Liver (tissue), 9 donors: ENCODE measurements around the gene ATP7A. TPM values are rescaled to one million over a fixed set of nuclear protein-coding genes. Genes with fewer than 3 reads are reported as not detected.

Experiments used
- DNase-seq: peaks from one replicate; pipeline ENCODE4 v3.0.0-alpha.2; 2017; ENCODE audit warnings: low spot score
- H3K27ac ChIP-seq, 2 donors: one replicate each; pipeline ENCODE4 v1.7.0; 2013; ENCODE audit warnings: inconsistent platforms in 2 of 2, low read length in 2 of 2, control low read depth in 1 of 2, low read depth in 1 of 2, mild to moderate bottlenecking in 1 of 2
- H3K27me3 ChIP-seq, 4 donors: one replicate each; pipeline versions ENCODE4 v1.6.1 to v1.7.0; 2013; ENCODE audit warnings: low read length in 3 of 4, inconsistent platforms in 1 of 4, mild to moderate bottlenecking in 1 of 4, moderate library complexity in 1 of 4; ENCODE audit not compliant: control insufficient read depth in 4 of 4, insufficient read depth in 4 of 4
- H3K36me3 ChIP-seq, 4 donors: one replicate each; pipeline versions ENCODE4 v1.6.1 to v1.7.0; 2013; ENCODE audit warnings: low read length in 3 of 4, mild to moderate bottlenecking in 3 of 4, low read depth in 1 of 4, moderate library complexity in 1 of 4; ENCODE audit not compliant: control insufficient read depth in 4 of 4, insufficient read depth in 3 of 4
- H3K4me1 ChIP-seq, 4 donors: one replicate each; pipeline versions ENCODE4 v1.6.1 to v1.7.0; 2013; ENCODE audit warnings: low read length in 3 of 4, mild to moderate bottlenecking in 3 of 4, moderate library complexity in 1 of 4; ENCODE audit not compliant: control insufficient read depth in 4 of 4, insufficient read depth in 4 of 4
- H3K4me3 ChIP-seq, 3 donors: one replicate each; pipeline versions ENCODE4 v1.6.1 to v1.7.0; 2013; ENCODE audit warnings: low read length in 3 of 3, control low read depth in 1 of 3, low read depth in 1 of 3, mild to moderate bottlenecking in 1 of 3
- H3K9ac ChIP-seq, 2 donors: one replicate each; pipeline ENCODE4 v1.7.0; 2013; ENCODE audit warnings: low read length in 2 of 2, mild to moderate bottlenecking in 2 of 2, moderate library complexity in 2 of 2, control low read depth in 1 of 2, low read depth in 1 of 2
- H3K9me3 ChIP-seq, 4 donors: one replicate each; pipeline versions ENCODE4 v1.6.1 to v1.7.0; 2013; ENCODE audit warnings: low read length in 3 of 4; ENCODE audit not compliant: control insufficient read depth in 4 of 4
- CTCF ChIP-seq: fragments of 150-350 bp; IDR thresholded peaks from 2 replicates; pipeline ENCODE4 v1.5.1; 2017; ENCODE audit warnings: improper control_type of control experiment, low read depth, low read length; ENCODE audit not compliant: missing input control
- EGR1 ChIP-seq, 2 donors: IDR thresholded peaks; 2 replicates each; pipeline ENCODE4 v1.6.1; 2016 to 2018; ENCODE audit warnings: antibody characterized with exemption in 2 of 2, low read depth in 2 of 2
- FOXA2 ChIP-seq: IDR thresholded peaks from 2 replicates; pipeline ENCODE4 v1.6.1; 2016; ENCODE audit warnings: antibody characterized with exemption
- GABPA ChIP-seq, 2 donors: IDR thresholded peaks in 1 of 2; conservative IDR thresholded peaks in 1 of 2; 2 replicates each; pipeline ENCODE4 v1.6.1; 2016; ENCODE audit warnings: antibody characterized with exemption in 2 of 2, mild to moderate bottlenecking in 1 of 2, moderate library complexity in 1 of 2
- HNF4A ChIP-seq, 2 donors: conservative IDR thresholded peaks; 2 replicates each; pipeline ENCODE4 v1.6.1; 2016; ENCODE audit warnings: antibody characterized with exemption in 2 of 2, mild to moderate bottlenecking in 2 of 2
- HNF4G ChIP-seq: IDR thresholded peaks from 2 replicates; pipeline ENCODE4 v1.6.1; 2016; ENCODE audit warnings: antibody characterized with exemption
- JUND ChIP-seq, 2 donors: IDR thresholded peaks; 2 replicates each; pipeline ENCODE4 v1.6.1; 2016; ENCODE audit warnings: antibody characterized with exemption in 2 of 2
- MAX ChIP-seq: IDR thresholded peaks from 2 replicates; pipeline ENCODE4 v1.6.1; 2016; ENCODE audit warnings: antibody characterized with exemption
- SP1 ChIP-seq: IDR thresholded peaks from 2 replicates; pipeline ENCODE4 v1.6.1; 2018; ENCODE audit warnings: antibody characterized with exemption, mild to moderate bottlenecking
- YY1 ChIP-seq: IDR thresholded peaks from 2 replicates; pipeline ENCODE4 v1.6.1; 2016; ENCODE audit warnings: antibody characterized with exemption, mild to moderate bottlenecking
- WGBS: extraction: QIAGEN DNeasy Blood & Tissue Kit; methylation state at CpG from one replicate; pipeline ENCODE4 v1.1.7; 2013; 5-methylcytosine and 5-hydroxymethylcytosine counted together
- polyA plus RNA-seq, 2 donors: library from polyadenylated mRNA; stranded (reverse) in 1 of 2; unstranded in 1 of 2; fragments of 200-250 nt in 1 of 2; fragments of >200 nt in 1 of 2; fragmentation: Nextera tagmentation in 1 of 2; extraction: Ambion mirVana in 1 of 2; gene quantifications; one replicate each; pipeline versions ENCODE4 v1.2.1 to v1.2.3, GENCODE V29; 2013 to 2015
- total RNA-seq, 2 donors: library from RNA; depleted of rRNA; stranded (reverse); fragments of >200 nt; gene quantifications; one replicate each; pipeline ENCODE4 v1.2.3, GENCODE V29; 2014
- TF ChIP-seq, protein P1 (sequence below): IDR thresholded peaks from 2 replicates; pipeline ENCODE4 v1.6.1; 2016; ENCODE audit warnings: antibody characterized with exemption
- TF ChIP-seq, protein P2 (sequence below): IDR thresholded peaks from 2 replicates; pipeline ENCODE4 v1.6.1; 2016; ENCODE audit warnings: antibody characterized with exemption, mild to moderate bottlenecking
- donor health status: healthy.
- donor health status: healthy.
- donor health status: healthy.
- donor health status: healthy.
- donor health status: healthy.

The ATP7A gene
- total and polyA plus RNA-seq, 4 donors = 0.75 to 15.3 (median 3.0) TPM

- no peak for DNase-seq
- Histone ChIP-seq H3K4me3 (no peak overlapping the region), H3K27ac (no peak overlapping the region), H3K36me3 (no peaks in the 10 kb centered on the region), H3K4me1 (no peaks in the 10 kb centered on the region), H3K9ac (no peak overlapping the region), H3K27me3 (no peaks in the 10 kb centered on the region), H3K9me3 (no peaks in the 10 kb centered on the region)
- WGBS = 87% methylated on average over 1 of the region's 1 CpG
- no peak for TF ChIP-seq CTCF
- no peak for TF ChIP-seq YY1
- no peak for TF ChIP-seq FOXA2
- TF ChIP-seq, protein P1, sequence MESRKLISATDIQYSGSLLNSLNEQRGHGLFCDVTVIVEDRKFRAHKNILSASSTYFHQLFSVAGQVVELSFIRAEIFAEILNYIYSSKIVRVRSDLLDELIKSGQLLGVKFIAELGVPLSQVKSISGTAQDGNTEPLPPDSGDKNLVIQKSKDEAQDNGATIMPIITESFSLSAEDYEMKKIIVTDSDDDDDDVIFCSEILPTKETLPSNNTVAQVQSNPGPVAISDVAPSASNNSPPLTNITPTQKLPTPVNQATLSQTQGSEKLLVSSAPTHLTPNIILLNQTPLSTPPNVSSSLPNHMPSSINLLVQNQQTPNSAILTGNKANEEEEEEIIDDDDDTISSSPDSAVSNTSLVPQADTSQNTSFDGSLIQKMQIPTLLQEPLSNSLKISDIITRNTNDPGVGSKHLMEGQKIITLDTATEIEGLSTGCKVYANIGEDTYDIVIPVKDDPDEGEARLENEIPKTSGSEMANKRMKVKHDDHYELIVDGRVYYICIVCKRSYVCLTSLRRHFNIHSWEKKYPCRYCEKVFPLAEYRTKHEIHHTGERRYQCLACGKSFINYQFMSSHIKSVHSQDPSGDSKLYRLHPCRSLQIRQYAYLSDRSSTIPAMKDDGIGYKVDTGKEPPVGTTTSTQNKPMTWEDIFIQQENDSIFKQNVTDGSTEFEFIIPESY = no peak
- TF ChIP-seq, protein P2, sequence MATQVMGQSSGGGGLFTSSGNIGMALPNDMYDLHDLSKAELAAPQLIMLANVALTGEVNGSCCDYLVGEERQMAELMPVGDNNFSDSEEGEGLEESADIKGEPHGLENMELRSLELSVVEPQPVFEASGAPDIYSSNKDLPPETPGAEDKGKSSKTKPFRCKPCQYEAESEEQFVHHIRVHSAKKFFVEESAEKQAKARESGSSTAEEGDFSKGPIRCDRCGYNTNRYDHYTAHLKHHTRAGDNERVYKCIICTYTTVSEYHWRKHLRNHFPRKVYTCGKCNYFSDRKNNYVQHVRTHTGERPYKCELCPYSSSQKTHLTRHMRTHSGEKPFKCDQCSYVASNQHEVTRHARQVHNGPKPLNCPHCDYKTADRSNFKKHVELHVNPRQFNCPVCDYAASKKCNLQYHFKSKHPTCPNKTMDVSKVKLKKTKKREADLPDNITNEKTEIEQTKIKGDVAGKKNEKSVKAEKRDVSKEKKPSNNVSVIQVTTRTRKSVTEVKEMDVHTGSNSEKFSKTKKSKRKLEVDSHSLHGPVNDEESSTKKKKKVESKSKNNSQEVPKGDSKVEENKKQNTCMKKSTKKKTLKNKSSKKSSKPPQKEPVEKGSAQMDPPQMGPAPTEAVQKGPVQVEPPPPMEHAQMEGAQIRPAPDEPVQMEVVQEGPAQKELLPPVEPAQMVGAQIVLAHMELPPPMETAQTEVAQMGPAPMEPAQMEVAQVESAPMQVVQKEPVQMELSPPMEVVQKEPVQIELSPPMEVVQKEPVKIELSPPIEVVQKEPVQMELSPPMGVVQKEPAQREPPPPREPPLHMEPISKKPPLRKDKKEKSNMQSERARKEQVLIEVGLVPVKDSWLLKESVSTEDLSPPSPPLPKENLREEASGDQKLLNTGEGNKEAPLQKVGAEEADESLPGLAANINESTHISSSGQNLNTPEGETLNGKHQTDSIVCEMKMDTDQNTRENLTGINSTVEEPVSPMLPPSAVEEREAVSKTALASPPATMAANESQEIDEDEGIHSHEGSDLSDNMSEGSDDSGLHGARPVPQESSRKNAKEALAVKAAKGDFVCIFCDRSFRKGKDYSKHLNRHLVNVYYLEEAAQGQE = no peak
- no peak for TF ChIP-seq HNF4A (conservative IDR thresholded peaks at IDR 0.05)
- TF ChIP-seq MAX = no peak
- no peak for TF ChIP-seq EGR1 (IDR thresholded peaks at IDR 0.05; ENCODE audit: low read depth in 2 of 2)
- TF ChIP-seq SP1 = no peak
Observed at GRCh38 chrX:78066110-78066509, 155.6 kb downstream of the ATP7A start.

GRCh38 chrX:78071331-78071730 is 160.8 kb downstream of the ATP7A start:
- no peak for DNase-seq
- H3K27ac ChIP-seq = no peak overlapping the region

More at GRCh38 chrX:78071331-78071730, 160.8 kb downstream of the ATP7A start:
- Histone ChIP-seq H3K9ac (no peak overlapping the region), H3K36me3 (no peaks in the 10 kb centered on the region), H3K9me3 (no peaks in the 10 kb centered on the region), H3K4me3 (no peak overlapping the region), H3K27me3 (no peaks in the 10 kb centered on the region), H3K4me1 (no peaks in the 10 kb centered on the region)
- TF ChIP-seq FOXA2 (no peak), JUND (IDR thresholded peaks at IDR 0.05) (no peak), CTCF (no peak), HNF4G (no peak), GABPA (IDR thresholded peaks at IDR 0.05 in 1 of 2, conservative IDR thresholded peaks at IDR 0.05 in 1 of 2) (no peak)
- TF ChIP-seq, protein P2 = no peak
- 95% methylated on average over 3 of the region's 3 CpGs for WGBS
